GM18520 (cell line): ENCODE data around the gene FRRS1L.
A peak's percentile ranks its signal among the peaks of the same experiment; 100 is the strongest.

ENCODE experiments used
- ATAC-seq: cut with Tn5 transposase; IDR thresholded peaks from one replicate; pipeline ENCODE4 v1.9.1; 2021; ENCODE audit not compliant: unreplicated experiment

The FRRS1L gene

DNA sequence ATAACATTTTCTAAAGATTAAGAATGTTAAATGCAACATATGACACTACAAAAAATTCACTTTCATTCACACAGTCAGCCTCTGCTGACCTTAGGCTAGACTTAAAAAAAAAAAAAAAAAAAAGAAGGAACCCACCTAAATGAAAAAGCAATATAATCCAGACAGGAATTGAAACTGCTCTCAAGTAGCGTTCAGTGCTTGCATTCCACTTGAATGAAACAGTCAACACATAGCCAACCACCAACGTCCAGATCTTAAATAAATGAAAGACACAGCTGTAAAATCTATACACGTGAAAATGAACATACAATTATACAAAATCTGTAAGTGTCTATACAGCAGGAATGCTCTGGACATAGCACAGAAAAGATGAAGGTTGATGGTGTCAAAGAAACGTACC is 58.7 kb downstream of the FRRS1L start:
- no peak for ATAC-seq

DNA sequence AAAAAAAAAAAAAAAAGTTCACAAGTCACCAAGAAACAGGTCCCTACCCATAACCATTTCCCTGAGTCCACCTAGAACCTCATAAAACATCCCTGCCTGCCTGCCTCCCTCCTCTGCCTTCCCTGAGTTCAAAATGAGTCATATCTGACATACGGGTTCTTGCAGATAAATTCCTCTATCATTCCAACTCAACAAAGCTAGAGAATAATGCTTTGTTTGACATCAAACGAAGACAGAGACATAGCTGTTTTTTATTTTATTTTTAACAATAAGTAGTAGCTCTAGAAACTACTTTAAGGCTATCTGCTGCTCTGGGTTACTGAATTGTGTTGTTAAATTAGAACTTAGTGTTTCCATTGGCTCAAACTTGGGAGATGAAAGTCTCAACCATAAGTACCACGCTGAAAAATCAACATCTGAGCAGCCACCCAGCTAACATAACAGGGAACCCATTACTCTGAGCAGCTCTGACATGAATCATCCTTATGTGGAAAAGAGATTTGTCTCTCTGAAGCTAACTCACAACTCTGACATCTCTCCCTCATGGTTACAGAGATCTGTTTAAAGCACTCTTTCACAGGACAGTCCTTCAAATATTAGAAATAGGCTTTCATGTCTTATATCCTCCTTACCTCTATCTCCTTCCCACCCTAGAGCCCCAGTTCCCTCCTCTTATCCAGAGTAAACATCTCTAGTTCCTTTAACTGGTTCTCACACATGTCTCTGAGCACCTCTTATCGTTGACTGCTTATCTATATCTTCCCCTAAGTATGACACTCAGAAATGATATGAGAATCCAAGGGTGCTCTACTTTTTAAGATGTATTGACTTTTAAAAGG is 59.4 kb downstream of the FRRS1L start:
- no peak for ATAC-seq

DNA sequence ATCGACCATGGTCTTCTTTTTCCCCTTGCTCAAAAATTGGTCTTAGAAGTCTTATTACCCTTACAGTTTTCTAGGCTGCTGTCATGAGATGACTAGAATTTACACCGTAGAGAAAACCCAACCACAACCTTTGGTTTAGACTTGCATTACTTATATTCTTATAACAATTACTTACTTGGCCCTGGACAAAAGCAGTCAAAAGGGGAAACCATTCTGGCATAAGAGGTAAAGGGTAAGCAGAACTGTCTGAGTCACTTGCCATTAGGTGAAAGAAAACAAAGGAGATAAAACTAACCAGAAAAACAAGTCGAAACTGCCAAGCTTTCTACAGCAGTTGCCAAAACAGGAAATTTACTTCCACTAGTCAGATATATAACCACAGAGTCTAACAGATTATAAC is 65.2 kb downstream of the FRRS1L start:
- peak; percentile 85 for ATAC-seq

DNA sequence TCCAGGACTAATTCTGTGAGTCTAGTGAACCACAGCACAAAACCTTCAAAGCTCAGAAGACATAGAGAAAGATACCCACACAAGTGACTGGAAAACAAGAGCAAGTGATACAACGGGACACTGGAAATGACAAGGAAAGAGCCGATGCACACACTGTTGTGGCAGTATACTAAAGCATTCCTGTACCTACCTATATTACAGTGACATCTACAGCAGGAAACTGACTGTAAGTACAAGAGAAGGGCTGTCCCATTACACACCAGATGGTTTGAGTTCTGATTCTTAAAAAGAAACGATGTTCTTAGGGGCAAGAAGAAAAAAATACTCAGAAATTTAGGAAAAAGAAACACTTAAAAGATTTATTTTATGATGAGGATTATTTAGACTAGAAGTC is 65.8 kb downstream of the FRRS1L start:
- no peak for ATAC-seq

DNA sequence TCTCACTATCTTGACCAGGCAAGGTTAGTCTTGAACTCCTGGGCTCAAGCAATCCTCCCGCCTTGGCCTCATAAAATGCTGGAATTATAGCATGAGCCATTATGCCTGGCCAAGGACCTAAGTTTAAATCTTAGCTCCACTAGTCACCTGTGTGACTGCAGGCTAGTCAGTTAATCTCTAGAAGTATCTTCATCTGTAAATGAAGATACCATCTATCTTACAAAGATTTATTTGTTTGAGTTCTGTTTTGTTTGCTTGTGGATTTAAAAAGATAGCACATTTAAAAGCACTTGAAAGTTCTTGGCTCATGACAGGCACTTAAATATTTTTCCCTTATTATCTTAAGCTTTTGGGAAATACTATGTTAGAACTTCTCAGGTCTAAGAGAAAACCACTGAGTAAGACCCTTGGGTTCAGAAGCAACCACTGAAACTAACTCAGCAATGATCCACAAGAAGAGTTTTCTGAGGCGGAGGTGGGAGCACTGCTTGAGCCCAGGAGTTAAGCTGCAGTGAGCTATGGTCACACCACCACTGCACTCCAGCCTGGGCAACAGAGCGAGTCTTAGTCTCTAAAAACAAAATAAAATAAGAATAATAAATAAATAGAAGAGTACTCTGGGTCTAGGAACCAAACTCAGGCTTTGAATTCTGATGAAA is 66.4 kb downstream of the FRRS1L start:
- ATAC-seq = no peak

DNA sequence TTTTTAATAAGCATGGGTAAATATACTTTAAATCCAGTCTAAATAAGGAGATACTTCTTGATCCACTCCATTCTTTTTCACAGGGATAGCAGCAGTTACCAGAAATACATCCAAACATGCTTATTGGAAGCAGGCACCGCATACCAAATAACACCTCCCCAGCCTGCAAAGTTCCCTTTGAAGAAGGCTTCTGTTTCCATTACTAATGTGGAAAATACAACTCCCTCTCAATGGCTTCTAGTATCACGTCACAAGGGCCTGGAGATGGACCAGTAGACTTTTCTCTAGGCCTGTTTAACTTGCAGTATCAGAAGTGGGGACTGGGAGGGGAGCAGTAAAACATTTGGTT is 68.1 kb downstream of the FRRS1L start:
- ATAC-seq = no peak

DNA sequence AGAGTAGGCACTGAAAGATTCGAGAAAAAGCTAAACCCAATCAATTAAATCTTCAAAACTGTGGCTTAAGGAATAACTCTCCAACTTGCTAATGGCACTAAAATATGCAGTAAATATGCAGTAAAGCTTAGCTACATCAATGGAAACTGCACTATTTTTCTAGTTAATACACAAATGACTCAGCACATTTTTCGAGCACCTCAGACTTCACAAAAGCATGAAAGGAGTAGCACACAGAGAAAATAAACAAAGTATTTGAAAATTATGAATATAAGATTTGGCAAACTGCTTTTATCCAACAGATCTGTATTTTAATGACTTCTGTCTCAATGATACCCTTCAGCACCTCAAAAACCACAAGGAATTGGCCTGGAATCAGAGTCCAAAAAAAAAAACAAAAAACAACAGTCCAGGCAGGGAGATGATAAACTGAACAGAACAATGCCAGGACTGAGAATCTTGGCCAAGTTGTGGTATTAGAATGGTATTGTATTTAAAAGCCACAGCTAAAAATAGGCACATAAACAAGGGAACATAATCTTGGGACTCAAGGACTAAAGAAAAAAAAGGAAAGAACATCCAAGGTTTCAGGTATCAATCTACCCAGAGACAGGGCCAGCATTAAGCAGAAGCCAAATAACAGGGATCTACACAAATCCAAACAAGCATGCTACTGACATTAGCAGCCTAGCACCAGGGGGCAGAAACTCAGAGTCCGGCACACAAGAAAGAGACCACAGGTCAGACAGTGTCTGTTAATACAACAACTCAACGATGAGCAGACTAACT is 68.7 kb downstream of the FRRS1L start:
- ATAC-seq = no peak

DNA sequence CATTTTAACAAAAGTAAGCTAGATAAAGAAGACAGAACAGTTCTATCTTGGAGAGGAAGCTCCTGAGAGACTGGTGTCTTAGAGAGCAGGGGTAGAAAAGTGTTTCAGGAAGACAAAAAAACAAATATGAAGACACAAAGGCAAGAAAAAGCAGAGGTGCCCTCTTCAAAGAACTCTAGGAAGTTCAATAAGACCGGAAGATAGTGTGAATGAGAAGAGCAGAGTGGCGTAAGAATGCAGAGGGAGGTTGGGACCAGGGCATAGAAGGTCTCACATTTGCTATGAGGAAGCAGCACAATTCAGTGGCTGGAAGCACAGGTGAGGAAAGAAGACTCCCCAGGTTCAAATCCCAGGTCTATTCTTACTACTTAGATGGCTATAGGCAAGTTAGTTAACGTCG is 69.9 kb downstream of the FRRS1L start:
- no peak for ATAC-seq

DNA sequence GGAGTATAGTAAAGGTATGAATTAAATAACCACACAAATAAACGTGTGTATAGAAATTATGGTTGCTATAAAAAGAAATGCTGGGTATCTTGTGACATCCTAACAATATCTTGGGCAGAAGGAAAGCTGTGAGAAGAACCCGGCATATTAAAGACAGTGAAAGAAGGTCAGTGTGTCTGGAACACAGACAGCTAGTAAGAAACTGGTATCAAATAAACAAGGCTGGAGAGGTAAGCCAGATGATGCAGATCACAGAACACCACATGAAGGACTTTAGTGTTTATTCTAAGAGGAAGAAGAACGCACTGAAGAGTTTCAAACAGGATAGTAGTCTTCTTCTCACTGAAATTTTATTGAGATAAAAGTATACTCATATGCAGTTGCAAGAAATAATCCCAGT is 71.7 kb downstream of the FRRS1L start:
- ATAC-seq = no peak

DNA sequence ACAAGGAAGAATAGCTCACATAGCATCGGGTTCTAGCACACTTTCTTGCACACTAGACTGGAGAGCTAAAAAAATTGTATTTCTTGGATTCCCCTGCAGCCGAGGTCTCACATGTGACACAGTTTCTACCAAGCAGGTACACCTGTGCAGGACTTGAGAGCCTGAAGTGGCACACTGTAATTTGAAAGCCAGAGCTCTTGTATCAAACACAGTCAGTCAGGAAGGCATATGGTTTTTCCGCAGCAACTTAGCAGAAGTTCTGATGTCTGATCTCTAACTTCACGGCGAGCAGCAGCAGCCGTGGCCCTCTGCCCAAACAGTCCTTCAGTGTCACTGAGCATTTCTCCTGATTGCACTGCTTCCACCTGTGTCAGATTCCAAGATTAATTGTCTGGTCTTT is 72.8 kb downstream of the FRRS1L start:
- ATAC-seq = no peak

DNA sequence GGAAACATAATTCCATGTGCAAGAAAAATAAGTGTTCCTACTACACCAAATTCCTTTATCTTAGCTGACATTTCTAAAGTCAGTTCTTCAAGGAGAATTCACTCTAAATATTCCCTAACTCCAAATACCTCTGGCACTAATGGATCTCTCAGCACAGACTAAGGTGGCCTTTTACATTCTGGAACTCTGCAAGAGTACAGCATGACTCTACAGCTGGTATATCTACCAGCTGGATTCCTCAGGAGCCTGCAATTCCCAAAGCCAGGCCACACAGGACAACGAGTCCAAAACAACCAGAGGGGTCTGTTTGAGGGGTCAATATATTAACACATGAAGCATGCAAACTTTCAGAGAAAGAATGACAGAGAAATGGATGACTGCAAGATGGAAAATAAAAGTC is 74.5 kb downstream of the FRRS1L start:
- ATAC-seq = no peak

DNA sequence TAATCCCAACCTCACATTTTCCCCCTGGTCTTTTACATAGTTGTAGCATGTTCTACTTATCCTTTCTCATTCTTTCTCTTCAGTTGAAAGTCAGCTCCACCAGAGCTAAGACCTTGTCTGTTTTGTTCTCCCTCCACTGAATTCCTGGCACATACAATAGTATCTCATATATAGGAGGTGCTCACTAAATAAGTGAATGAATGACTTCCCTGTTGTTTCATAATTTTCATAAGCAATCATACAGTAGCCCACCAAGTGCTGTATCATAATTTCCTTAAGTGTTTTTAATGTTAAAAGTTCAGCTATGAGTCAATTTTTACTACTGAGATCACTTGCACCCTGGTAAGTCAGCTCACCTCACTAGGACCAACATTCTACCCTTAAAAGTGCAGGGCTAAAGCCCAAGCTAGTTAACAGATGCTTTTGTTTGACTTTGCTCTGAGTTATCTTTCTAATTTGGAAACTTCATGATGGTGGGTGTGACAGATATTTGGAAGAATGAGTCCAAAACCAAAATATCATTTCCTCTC is 74.9 kb downstream of the FRRS1L start:
- ATAC-seq = no peak

DNA sequence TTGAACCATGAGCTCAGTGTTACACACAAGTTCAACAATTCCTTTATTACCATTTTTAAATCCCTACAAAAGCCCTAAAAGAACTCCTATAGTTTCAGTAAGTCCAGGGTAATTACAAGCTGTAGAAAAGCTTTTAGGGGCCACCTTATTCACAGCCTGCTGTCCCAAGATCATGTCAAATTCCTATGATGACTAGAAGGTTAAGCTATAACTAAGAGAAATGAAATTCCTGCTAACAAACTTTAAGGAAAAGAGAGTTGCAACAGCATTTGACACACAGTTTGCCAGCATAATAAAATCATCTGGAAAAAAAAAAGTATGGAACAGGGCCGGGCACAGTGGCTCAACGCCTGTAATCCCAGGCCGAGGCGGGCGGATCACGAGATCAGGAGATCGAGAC is 78.8 kb downstream of the FRRS1L start:
- no peak for ATAC-seq

DNA sequence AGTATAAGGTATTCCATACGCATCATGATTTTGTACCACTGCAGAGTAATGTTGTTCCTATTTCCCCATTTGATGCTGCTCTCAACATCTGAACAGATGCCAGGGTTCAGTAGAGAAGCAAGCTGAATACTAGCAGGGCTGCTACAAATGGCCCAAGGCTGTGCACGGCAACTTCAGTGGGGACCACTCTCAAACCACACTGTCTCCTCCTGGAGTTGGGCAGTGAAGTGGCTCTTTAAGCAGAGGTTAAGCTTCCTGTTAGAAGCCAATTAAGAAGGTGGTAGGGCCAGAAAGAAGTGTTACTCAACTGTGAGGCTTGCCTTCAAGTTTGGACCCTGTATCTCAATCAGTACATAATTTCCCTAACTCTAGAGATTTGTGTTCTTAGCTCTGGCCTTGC is 79.3 kb downstream of the FRRS1L start:
- no peak for ATAC-seq

DNA sequence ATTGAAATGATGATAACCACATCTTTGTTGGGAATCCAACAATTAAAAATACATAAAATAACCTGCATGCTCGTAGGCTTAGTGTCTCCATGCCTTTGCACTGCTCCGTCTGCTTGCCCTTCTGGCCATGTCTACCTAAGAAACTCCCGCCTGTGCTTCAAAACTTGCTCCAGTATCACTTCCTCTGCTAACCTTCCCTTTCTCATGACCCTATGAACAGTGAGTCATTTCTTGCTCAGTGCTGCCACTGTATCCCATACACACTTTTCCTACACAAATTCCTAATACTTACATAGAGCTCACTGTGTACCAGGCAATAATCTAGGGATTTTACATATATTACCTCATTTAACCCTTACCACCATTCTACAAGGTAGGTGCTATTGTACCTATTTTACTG is 80.8 kb downstream of the FRRS1L start:
- ATAC-seq = no peak

DNA sequence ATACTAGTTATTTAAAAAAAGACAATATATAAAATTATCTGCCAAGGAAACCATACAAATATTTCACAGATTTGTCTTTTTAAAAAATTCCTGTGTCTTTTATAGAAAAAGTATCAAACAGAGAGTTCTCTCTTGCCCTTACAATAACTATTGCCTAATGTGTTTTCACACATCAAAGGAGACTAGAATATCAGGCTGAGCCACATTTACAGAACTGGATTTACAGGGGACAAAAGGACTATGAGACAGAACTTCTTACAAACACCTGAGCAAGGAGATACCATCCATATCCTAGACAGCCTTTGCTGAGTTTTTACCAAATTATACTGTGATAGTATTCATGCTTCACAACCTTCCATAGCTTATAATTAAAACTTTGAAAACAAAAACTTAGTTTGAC is 81.5 kb downstream of the FRRS1L start:
- no peak for ATAC-seq

DNA sequence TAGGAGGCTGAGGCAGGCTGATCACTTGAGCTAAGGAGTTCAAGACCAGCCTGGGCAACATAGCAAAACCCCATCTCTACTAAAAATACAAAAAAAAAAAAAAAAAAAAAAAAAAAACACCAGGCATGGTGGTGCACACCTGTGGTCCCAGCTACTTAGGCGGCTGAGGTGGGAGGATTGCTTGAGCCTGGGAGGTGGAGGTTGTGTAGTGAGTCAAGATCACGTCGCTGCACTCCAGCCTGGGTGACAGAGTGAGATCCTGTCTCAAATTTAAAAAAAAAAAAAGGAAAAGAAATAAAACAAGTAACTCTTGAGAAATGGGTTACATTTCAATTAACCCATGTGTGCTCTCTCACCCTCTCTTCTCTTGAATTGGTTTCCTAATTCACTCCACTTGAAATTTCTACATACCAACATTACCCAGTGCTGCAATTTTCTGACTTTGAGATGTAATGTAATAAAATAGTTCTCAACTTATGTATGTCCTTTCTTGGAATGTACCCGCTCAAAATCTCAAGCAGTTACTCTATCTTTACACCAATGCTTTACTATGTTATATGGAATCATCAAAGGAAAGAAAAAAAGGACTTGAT is 83.1 kb downstream of the FRRS1L start:
- ATAC-seq = no peak

DNA sequence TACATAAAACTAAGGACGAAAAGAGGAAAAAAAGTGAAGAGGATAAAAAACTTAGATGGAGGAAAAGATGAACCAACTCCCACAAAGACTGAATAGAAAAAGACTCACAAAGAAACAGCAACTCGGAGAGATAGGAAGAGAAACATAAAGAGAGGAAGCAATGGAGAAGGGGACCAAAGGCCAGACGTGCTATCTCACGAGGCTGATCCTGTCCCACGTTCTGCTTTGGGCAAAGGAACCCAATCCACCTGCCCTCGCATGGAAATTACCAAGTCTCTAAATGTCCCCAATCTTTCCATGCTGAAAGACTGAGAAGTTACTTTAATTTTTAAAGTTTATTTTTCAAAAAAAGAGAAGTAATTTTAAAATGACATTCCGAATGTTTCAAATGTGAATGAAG is 83.9 kb downstream of the FRRS1L start:
- no peak for ATAC-seq

DNA sequence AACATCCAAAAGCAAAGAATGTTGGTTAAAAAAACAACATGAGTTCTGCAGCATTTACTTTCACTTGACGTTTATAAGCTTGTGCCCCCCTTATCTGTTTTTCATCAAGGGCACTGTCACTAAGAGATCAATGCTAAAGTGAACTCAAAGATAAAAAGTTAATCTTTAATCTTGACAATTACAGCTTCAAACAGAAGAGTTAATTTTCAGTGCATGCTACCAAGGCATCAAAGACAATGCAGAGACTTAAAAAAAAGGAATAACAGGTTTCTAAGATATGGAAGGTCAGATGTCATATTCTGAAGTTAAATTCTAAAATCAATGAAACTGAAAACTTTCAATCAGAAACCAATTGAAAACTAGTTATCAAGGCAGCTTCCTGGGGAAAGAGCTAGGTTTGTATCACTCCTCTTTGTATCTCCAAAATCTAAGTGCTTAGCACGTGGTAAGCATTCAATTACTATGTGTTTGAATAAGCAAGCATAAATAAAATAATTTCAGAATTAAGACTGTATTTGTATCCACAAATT is 84.9 kb downstream of the FRRS1L start:
- ATAC-seq = no peak
